HG03135 (cell line): Measurements from ENCODE around the gene KYAT1.
A peak's percentile ranks its signal among the peaks of the same experiment; 100 is the strongest.
"Not testable (repeated sequence)": the region's sequence is repeated elsewhere in the genome, so short reads cannot be mapped to it uniquely, and the experiment has no call there.

Experiments
- ATAC-seq: cut with Tn5 transposase; IDR thresholded peaks from one replicate; pipeline ENCODE4 v1.9.1; 2021; ENCODE audit warnings: mild to moderate bottlenecking, moderate library complexity; ENCODE audit not compliant: unreplicated experiment

The KYAT1 gene

DNA sequence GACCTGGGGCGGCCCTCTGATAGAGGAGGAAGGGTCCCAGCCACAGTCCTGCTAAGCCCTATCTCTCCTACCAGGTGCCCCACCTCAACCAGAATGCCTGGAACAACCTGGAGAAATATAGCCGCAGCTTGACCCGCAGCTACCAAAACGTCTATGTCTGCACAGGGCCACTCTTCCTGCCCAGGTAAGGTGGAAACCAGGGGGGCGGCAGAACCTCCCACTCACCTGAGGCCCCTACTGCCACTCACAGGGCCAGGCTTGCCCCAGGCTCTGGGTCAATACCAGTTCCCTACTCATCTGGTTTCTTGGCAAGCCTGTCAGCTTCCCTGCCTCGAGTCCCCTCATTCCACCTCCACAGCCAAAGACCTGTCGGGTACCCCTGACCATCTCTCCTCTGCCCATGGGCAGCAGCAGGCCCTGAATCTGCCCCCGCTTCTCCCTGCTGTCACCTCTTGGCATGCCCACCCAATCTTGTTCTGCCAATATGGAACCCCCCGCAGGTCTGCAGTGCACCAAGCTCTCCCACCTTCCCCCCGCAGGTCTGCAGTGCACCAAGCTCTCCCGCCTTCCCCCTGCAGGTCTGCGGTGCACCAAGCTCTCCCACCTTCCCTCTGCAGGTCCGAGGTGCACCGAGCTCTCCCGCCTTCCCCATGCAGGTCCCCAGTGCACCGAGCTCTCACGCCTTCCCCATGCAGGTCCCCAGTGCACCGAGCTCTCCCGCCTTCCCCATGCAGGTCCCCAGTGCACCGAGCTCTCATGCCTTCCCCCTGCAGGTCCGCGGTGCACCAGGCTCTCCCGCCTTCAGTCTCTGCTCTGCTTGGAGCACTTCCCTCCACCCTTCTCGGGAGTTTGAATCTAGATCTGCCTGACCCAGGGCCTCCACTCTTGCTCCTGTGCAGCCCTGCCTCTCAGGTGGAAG is 60.8 kb downstream of the KYAT1 start:
- no peak for ATAC-seq

GRCh38 chr9:128819716-128820664 is 61.8 kb downstream of the KYAT1 start:
- no peak for ATAC-seq

DNA sequence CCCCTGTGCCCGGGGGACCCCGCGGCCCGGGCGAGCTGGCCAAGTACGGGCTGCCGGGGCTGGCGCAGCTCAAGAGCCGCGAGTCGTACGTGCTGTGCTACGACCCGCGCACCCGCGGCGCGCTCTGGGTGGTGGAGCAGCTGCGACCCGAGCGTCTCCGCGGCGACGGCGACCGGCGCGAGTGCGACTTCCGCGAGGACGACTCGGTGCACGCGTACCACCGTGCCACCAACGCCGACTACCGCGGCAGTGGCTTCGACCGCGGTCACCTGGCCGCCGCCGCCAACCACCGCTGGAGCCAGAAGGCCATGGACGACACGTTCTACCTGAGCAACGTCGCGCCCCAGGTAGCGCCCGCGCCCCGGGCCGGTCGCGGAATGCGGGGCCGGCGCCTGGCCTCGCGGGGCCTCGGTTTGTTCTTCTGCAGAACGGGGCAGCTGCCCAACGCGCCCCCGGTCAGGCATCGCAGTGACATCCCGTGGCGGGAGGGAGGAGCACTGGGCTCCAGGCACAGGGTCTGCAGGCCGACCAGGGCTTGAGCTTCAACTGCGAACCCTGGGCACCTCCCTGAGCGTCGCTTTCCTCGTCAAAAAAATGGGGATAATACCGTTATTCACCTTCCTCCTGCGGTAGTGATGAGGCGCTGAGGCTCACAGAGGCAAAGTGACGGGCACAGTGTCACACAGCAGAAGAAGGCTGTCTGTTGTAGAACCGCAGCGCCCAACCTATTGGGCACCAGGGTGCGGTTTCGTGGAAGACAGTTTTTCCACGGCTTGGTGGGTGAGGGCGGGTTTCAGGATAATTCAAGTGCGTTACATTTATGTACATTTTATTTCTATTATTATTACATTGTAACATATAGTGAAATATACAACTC is 62.7 kb downstream of the KYAT1 start:
- peak; percentile 21 for ATAC-seq

DNA sequence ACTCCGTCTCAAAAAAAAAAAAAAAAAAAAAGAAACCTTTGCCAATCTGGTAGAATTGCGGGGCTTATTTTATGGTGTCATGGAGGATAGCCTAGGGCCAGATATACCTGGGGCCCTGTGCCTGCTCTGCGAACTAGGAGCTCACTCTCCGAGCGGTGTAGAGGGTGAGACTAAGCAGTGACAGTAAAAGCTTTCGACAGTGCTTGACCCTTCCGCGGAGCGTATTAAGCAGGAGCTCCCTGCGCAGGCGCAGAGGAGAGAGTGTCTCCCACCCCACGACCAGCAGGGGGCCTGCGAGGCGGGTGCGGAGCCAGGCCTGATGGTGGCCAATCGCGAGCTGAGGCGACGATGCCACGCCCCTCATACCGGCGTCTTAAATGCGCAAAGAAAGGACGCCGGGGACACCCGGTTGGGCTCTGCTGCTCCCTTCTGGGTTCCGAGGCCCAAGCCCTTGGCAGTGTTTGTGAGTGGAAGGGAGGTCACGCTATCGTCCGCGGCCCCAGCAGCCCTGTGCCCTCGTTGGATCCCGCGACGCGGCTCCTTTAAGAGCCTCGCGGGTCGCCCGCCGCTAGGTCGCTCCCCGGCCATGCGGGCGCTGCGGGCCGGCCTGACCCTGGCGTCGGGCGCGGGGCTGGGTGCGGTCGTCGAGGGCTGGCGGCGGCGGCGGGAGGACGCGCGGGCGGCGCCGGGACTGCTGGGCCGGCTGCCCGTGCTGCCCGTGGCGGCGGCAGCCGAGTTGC is 63.5 kb downstream of the KYAT1 start, which contains the start of gene ENDOG:
Gene ENDOG (plus strand): TSS at position 402 of the 740 bp plus-strand sequence. CDS start 185 bp downstream, at position 587.
- peak; percentile 90 for ATAC-seq

- ATAC-seq, result no peak
Measured at GRCh38 chr9:128810873-128811272, 70.9 kb downstream of the KYAT1 start.

DNA sequence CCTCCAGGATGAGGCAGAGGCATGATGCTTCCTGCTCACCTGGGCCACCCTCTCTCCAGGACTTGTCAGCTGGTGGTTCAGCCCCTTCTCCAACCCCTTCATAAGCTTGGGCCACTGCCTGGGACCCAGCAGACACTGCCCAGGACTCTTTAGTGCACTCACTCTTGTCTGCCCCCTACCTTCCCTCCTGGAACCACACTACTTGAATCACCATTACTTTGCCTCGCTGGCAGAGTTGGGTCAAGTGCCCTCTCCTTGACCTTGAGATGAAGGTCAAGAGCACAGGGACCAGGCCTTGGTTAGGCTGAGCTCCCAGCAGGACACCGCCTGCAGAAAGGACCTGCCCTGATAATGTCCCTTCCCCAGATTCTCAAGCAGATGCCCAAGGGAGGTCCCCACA is 71.9 kb downstream of the KYAT1 start:
- ATAC-seq, result no peak

DNA sequence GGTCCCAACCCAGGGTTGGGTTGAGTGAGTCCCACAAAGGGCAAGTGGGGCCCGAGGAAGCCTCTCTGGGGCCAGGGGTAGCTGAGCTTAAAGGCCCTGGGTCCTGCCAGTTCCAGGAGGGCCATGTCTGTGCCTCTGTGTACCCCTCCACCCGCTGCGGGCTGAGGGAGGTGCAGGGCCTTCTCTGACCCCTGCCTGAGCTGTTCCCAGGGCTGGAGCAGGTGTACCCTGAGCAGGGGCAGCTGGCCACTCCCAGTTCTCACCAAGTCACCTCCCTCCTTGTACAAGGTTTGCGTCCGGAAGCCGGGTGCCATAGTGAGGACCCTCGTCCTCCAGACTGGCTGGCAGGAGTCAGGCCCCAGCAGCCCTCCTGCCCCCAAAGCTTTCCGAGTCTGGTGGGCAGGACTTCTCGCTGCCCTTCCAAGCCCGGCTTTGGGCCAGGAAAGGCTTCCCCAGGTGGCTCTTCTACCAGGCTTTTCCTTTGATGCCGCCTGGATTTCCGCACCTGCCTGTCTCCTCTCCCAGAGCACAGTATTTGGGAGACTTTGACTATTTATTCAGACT is 72.6 kb downstream of the KYAT1 start:
- no peak for ATAC-seq

- no peak for ATAC-seq
Measured at GRCh38 chr9:128808543-128808942, 73.2 kb downstream of the KYAT1 start.

GRCh38 chr9:128807827-128808226 is 73.9 kb downstream of the KYAT1 start:
- ATAC-seq, result no peak

GRCh38 chr9:128805661-128806060 is 76.1 kb downstream of the KYAT1 start:
- ATAC-seq, result no peak

- no peak for ATAC-seq
Measured at GRCh38 chr9:128802482-128802881, 79.3 kb downstream of the KYAT1 start.

DNA sequence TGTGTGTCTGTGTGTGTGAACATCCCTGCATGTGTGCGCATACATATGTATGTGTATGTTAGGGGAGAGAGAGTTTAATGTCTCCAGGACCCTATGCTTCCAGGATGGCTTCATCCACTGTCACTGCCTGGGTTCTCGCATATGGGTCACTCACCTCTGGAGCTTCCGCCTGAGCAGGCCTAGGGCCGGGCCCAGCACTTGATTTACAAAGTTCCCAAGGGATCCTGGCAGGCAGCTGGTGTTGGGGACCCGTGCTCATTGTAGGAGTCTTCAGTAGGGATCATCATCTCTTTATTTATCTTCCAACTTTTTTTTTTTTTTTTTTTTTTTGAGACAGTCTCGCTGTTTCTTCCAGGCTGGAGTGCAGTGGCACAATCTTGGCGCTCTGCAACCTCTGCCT is 81.7 kb downstream of the KYAT1 start:
- ATAC-seq, result no peak

GRCh38 chr9:128798896-128799295 is 82.9 kb downstream of the KYAT1 start:
- no peak for ATAC-seq

- not testable (repeated sequence) for ATAC-seq
Measured at GRCh38 chr9:128794961-128795360, 86.8 kb downstream of the KYAT1 start.

DNA sequence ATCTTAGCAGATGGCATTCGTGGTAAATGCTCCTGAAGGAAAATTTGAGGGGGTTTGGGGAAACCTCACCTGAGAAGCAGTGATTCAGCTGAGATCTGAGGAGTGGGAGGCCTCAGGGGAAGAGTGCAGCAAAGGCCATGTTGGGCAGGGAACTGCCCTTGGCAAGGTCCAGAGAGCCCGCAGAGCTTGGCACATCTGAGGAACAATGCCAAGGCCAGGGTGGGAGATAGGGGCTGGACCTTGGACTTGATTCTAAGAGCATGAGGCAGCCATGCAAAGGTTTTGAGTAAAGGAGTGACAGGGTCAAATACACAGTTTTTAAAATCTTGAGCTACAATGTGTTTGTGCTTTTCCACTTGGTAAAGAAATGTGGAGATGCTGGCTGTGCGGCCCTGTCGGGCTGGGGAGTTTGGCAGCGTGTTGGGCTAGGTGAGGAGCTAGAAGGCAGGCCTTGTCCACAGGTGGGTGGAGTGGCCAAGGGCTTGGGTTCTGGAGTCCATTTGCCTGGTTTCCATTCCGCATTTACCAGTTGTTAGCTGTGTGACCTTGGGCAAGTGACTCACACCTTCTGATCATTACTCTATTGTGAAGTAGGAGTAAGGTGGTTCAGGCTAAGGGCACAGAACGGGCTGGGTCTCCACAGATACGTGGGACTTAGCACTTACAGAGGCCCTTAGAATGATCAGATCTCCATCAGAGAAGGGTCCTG is 88.6 kb downstream of the KYAT1 start:
- no peak for ATAC-seq

DNA sequence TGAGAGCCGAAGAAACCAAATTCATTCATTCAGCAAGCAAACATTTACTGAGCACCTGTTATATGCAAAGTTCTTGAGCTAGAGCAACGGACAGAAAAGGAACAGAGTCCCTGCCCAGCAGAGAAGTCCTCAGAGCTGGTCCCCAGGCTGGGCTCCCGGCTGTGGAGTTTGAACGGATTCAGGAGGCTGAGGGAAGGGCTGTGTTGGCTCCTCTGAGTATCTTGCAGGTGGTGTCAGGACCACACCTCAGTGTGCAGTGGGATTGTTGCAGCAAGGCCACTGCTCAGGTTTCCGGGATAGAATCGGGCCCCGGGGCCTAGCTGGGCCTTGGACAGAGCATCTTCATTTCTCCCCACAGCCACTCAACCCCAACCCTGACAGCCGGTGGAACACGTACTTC is 89.6 kb downstream of the KYAT1 start:
- no peak for ATAC-seq

DNA sequence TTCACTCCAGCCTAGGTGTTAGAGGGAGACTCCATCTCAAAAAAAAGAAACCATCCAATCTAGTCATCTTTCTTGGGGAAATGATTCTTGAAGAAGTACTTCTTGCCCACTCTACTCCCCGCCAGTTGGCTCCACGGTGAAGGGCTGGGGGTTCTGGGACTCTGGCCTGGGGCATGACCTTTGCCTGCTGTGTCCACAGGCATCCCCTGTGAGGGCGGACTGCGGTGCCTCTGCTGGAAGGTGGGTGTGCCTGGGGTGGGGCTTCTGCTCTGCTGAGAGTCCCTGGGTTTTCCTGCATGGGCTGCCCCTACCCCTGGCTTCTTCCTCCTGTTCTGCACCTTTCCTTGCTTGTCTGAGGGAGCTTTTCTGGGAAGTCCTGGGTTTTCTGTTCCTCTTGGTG is 91.2 kb downstream of the KYAT1 start:
- no peak for ATAC-seq

DNA sequence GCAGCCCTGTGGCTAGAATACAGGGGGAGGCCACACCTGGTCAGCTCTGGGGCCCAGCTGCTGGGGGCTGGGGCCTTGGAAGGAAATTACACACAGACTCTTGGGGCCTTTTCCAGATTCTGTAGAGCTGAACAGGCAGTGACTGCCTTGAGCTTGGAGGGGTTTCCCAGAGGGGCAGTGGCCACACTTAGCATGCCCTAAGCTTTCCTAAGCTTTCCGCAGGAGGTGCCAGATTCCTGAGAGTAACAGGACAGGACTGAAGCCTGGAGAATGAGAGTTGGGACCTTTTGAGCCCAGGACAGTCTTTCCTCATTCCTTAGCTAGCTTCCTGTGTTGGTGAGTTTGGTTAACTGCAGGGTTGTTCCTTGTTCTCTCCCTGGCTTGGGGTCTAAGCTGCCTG is 93.3 kb downstream of the KYAT1 start:
- no peak for ATAC-seq

GRCh38 chr9:128787659-128788058 is 94.1 kb downstream of the KYAT1 start:
- no peak for ATAC-seq
